ENCODE data around the gene DNPEP. TPM values are rescaled to one million over a fixed set of nuclear protein-coding genes. Genes with fewer than 3 reads are reported as not detected.

The DNPEP gene
- total RNA-seq, 1 experiment from 2014 or later = 94.9 TPM

GRCh38 chr2:219362524-219363164 is 25.1 kb downstream of the DNPEP start:
- DNase-seq (ENCODE audit: low read depth) = peak; percentile 96

- DNase-seq (ENCODE audit: low read depth) = no peak
Observed at GRCh38 chr2:219362072-219362471, 25.6 kb downstream of the DNPEP start.

- DNase-seq (ENCODE audit: low read depth) = no peak
Observed at GRCh38 chr2:219358170-219359075, 29.3 kb downstream of the DNPEP start.

- DNase-seq (ENCODE audit: low read depth) = no peak
Observed at GRCh38 chr2:219356834-219357233, 30.9 kb downstream of the DNPEP start.

- DNase-seq (ENCODE audit: low read depth) = no peak
Observed at GRCh38 chr2:219354582-219354981, 33.1 kb downstream of the DNPEP start.

GRCh38 chr2:219353129-219353528 is 34.6 kb downstream of the DNPEP start:
- no peak for DNase-seq (ENCODE audit: low read depth)

GRCh38 chr2:219352448-219353023 is 35.2 kb downstream of the DNPEP start:
- DNase-seq (ENCODE audit: low read depth) = peak; percentile 61

- DNase-seq (ENCODE audit: low read depth) = peak; percentile 21
Observed at GRCh38 chr2:219350710-219351221, 36.9 kb downstream of the DNPEP start.

GRCh38 chr2:219350215-219350614 is 37.5 kb downstream of the DNPEP start:
- DNase-seq (ENCODE audit: low read depth) = no peak

- no peak for DNase-seq (ENCODE audit: low read depth)
Observed at GRCh38 chr2:219344751-219345430, 42.8 kb downstream of the DNPEP start.

- peak; percentile 44 for DNase-seq (ENCODE audit: low read depth)
Observed at GRCh38 chr2:219335373-219335786, 52.3 kb downstream of the DNPEP start.

GRCh38 chr2:219334076-219334475 is 53.6 kb downstream of the DNPEP start:
- DNase-seq (ENCODE audit: low read depth) = no peak

GRCh38 chr2:219332542-219332941 is 55.2 kb downstream of the DNPEP start, which contains the start of gene RESP18:
Gene RESP18 (minus strand): TSS chr2:219332744.
- no peak for DNase-seq (ENCODE audit: low read depth)

GRCh38 chr2:219331560-219332213 is 56.0 kb downstream of the DNPEP start:
- no peak for DNase-seq (ENCODE audit: low read depth)

- DNase-seq (ENCODE audit: low read depth) = no peak
Observed at GRCh38 chr2:219327719-219328118, 60.0 kb downstream of the DNPEP start.

GRCh38 chr2:219325657-219326315 is 61.9 kb downstream of the DNPEP start:
- no peak for DNase-seq (ENCODE audit: low read depth)

GRCh38 chr2:219325136-219325535 is 62.6 kb downstream of the DNPEP start:
- no peak for DNase-seq (ENCODE audit: low read depth)

GRCh38 chr2:219323434-219323833 is 64.3 kb downstream of the DNPEP start:
- DNase-seq (ENCODE audit: low read depth) = no peak

Data from HT1080 (cell line).